Osteoblast (primary cell): Measurements from ENCODE around the gene KRTAP19-2. TPM values are rescaled to one million over a fixed set of nuclear protein-coding genes. Genes with fewer than 3 reads are reported as not detected.

Source experiments
- DNase-seq: peaks from one replicate; pipeline ENCODE4 v3.0.0; 2011; ENCODE audit warnings: low spot score, mixed read lengths; ENCODE audit not compliant: insufficient read length; ENCODE audit errors: missing footprints
- H2AFZ ChIP-seq: 2 replicates; pipeline ENCODE4 v1.6.0; 2011; ENCODE audit warnings: mild to moderate bottlenecking, low read length
- H3K27ac ChIP-seq: 2 replicates; pipeline ENCODE4 v1.5.1; 2011; ENCODE audit warnings: mild to moderate bottlenecking, low read depth, low read length, moderate library complexity
- H3K27me3 ChIP-seq: 2 replicates; pipeline ENCODE4 v1.6.0; 2012; ENCODE audit warnings: mild to moderate bottlenecking, control low read depth, inconsistent platforms, low read length, moderate library complexity; ENCODE audit not compliant: insufficient read depth
- H3K36me3 ChIP-seq: 2 replicates; pipeline ENCODE4 v1.5.1; 2011; ENCODE audit warnings: mild to moderate bottlenecking, low read length, control low read depth, moderate library complexity; ENCODE audit not compliant: insufficient read depth
- H3K4me1 ChIP-seq: 2 replicates; pipeline ENCODE4 v1.5.1; 2011; ENCODE audit warnings: mild to moderate bottlenecking, low read length, control low read depth, moderate library complexity; ENCODE audit not compliant: insufficient read depth
- H3K4me2 ChIP-seq: 2 replicates; pipeline ENCODE4 v1.6.0; 2011; ENCODE audit warnings: mild to moderate bottlenecking, low read length; ENCODE audit not compliant: insufficient read depth
- H3K4me3 ChIP-seq: fragments of 200-600 bp; sonication (generic); 3 replicates; pipeline ENCODE4 v1.5.1; 2012; ENCODE audit warnings: mild to moderate bottlenecking, low read length, inconsistent platforms; ENCODE audit not compliant: insufficient read depth
- H3K79me2 ChIP-seq: 2 replicates; pipeline ENCODE4 v1.6.0; 2012; ENCODE audit warnings: mild to moderate bottlenecking, low read length, control low read depth, inconsistent platforms; ENCODE audit not compliant: insufficient read depth
- H3K9me3 ChIP-seq: 2 replicates; pipeline ENCODE4 v1.5.1; 2011; ENCODE audit warnings: low read depth, low read length, control low read depth
- H4K20me1 ChIP-seq: 2 replicates; pipeline ENCODE4 v1.6.0; 2012; ENCODE audit warnings: mild to moderate bottlenecking, low read length, control low read depth; ENCODE audit not compliant: insufficient read depth
- CTCF ChIP-seq: IDR thresholded peaks from 2 replicates; pipeline ENCODE4 v1.5.1; 2011; ENCODE audit warnings: mild to moderate bottlenecking, low read depth, low read length, moderate library complexity; ENCODE audit errors: extremely low read depth
- total RNA-seq: library from RNA; depleted of rRNA; stranded (reverse); fragments of >200 nt; gene quantifications from 2 replicates; pipeline ENCODE4 v1.2.3, GENCODE V29; 2012

Gene KRTAP19-2
- total RNA-seq, 1 donor = not detected

- DNase-seq = no peak
- H3K36me3 ChIP-seq = no peaks in the 10 kb centered on the region
- no peak overlapping the region for H3K27ac ChIP-seq
- no peaks in the 10 kb centered on the region for H3K27me3 ChIP-seq
- peaks cover 4% of the 10 kb centered on the region for H3K9me3 ChIP-seq
- H3K79me2 ChIP-seq = no peaks in the 10 kb centered on the region
- no peaks in the 10 kb centered on the region for H4K20me1 ChIP-seq
- no peak overlapping the region for H3K4me3 ChIP-seq
- no peak for TF ChIP-seq CTCF
- H3K4me1 ChIP-seq = no peaks in the 10 kb centered on the region
- no peak overlapping the region for H3K4me2 ChIP-seq
- no peak overlapping the region for H2AFZ ChIP-seq
Measured at GRCh38 chr21:30482130-30482529, 5.1 kb downstream of the KRTAP19-2 start.

DNA sequence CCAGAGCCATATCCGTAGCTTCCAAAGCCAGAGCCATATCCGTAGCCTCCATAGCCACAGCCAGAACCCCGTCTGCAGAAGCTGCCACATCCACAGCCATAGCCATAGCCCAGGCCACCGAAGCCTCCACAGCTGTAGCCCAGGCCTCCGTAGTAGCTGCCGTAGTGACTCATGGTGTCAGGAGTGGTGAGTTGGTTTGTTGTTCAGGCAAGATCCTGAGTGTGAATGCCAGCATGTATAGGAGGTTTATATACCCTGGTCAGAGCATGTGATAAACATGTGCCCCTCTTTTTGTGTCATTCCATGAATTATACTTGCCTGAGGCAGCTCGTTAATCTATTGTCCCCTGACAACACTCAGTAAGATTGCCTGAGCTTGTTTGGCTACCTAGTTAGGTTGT lies 7.1 kb downstream of the KRTAP19-2 start, which contains the start of gene KRTAP19-1:
TSS of gene KRTAP19-1 (minus strand) at position 223 of the 400 bp plus-strand sequence. CDS start at position 173, 50 bp downstream.
- no peak for DNase-seq
- no peaks in the 10 kb centered on the region for H3K27me3 ChIP-seq
- no peak within 1 kb of the TSS for H3K4me3 ChIP-seq
- H3K79me2 ChIP-seq = no peaks in the 10 kb centered on the region
- H2AFZ ChIP-seq = no peak within 1 kb of the TSS
- H4K20me1 ChIP-seq = no peaks in the 10 kb centered on the region
- TF ChIP-seq CTCF = no peak
- H3K9me3 ChIP-seq = peaks cover 2% of the 10 kb centered on the region
- no peak within 1 kb of the TSS for H3K4me2 ChIP-seq
- no peaks in the 10 kb centered on the region for H3K4me1 ChIP-seq
- H3K27ac ChIP-seq = no peak within 1 kb of the TSS
- no peaks in the 10 kb centered on the region for H3K36me3 ChIP-seq

DNA sequence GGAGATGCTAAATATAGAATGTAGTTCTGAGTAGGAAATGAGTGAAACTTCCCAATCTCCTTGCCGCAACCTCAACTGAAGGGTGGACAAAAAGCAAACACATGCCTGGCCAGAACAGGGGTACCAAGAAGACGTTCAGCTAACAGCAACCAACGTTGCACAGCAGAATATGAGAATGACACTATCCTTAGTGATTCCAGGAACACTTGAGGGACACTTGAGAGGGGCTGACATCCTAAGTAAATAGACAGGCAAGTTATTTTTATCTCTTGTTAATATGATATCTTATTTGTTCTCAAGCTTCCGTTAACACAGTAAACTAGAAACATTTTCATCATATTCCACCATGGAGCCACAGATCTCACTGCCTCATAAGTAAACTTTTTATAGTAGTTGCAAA lies 8.0 kb downstream of the KRTAP19-2 start:
- no peaks in the 10 kb centered on the region for H4K20me1 ChIP-seq
- no peaks in the 10 kb centered on the region for H3K4me1 ChIP-seq
- no peaks in the 10 kb centered on the region for H3K27me3 ChIP-seq
- H2AFZ ChIP-seq = no peak overlapping the region
- no peak overlapping the region for H3K27ac ChIP-seq
- no peak for TF ChIP-seq CTCF
- no peaks in the 10 kb centered on the region for H3K36me3 ChIP-seq
- no peak overlapping the region for H3K4me3 ChIP-seq
- H3K79me2 ChIP-seq = no peaks in the 10 kb centered on the region
- no peak overlapping the region for H3K4me2 ChIP-seq
- DNase-seq = no peak
- peaks cover 2% of the 10 kb centered on the region for H3K9me3 ChIP-seq

DNA sequence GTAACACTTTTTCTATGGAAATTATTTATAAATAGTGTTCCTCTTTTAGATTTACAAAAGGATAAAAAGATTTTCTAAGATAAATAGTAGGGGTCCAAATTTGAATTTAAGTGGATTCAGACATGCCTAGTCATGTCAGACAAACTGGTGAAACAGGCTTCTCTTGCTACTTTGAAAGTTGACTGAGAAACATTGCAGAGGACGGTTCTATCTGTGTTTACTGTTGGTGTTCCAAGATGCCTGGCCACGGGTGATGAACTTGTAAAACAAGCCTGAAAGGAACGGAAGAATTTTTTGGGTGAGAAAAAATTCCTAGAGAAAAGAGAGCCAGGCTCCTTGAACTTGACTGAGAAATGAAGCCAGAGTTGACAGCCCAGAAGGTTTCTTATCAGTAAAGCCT lies 9.2 kb downstream of the KRTAP19-2 start:
- no peak overlapping the region for H3K27ac ChIP-seq
- H3K27me3 ChIP-seq = no peaks in the 10 kb centered on the region
- peaks cover 2% of the 10 kb centered on the region for H3K9me3 ChIP-seq
- TF ChIP-seq CTCF = no peak
- no peaks in the 10 kb centered on the region for H3K79me2 ChIP-seq
- no peak for DNase-seq
- no peak overlapping the region for H3K4me3 ChIP-seq
- no peak overlapping the region for H3K4me2 ChIP-seq
- H3K4me1 ChIP-seq = no peaks in the 10 kb centered on the region
- no peaks in the 10 kb centered on the region for H4K20me1 ChIP-seq
- no peak overlapping the region for H2AFZ ChIP-seq
- no peaks in the 10 kb centered on the region for H3K36me3 ChIP-seq
